H9 (cell line): ENCODE results near the gene CAMTA1. TPM values are rescaled to one million over a fixed set of nuclear protein-coding genes. Genes with fewer than 3 reads are reported as not detected.

Experiments used
- DNase-seq: peaks from one replicate; pipeline ENCODE4 v3.0.0-alpha.2; 2017
- H2AFZ ChIP-seq: one replicate; pipeline ENCODE4 v1.6.1; 2013; ENCODE audit warnings: mild to moderate bottlenecking, low read length, control low read depth, moderate library complexity
- H2AK5ac ChIP-seq: 2 replicates; pipeline ENCODE4 v1.6.1; 2013; ENCODE audit warnings: low read length, control low read depth, mixed read lengths; ENCODE audit not compliant: insufficient read length
- H2BK120ac ChIP-seq: one replicate; pipeline ENCODE4 v1.6.1; 2013; ENCODE audit warnings: low read depth, mild to moderate bottlenecking, low read length, control low read depth, inconsistent platforms; ENCODE audit not compliant: poor library complexity, severe bottlenecking
- H2BK12ac ChIP-seq: 2 replicates; pipeline ENCODE4 v1.6.1; 2013; ENCODE audit warnings: low read length, control low read depth, mixed read lengths, low read depth; ENCODE audit not compliant: insufficient read length
- H2BK15ac ChIP-seq: 2 replicates; pipeline ENCODE4 v1.6.1; 2013; ENCODE audit warnings: low read depth, low read length, control low read depth
- H2BK20ac ChIP-seq: one replicate; pipeline ENCODE4 v1.6.1; 2013; ENCODE audit warnings: low read depth, mild to moderate bottlenecking, low read length, control low read depth, inconsistent platforms; ENCODE audit not compliant: poor library complexity, severe bottlenecking
- H2BK5ac ChIP-seq: 2 replicates; pipeline ENCODE4 v1.6.1; 2013; ENCODE audit warnings: low read length, control low read depth, mixed read lengths; ENCODE audit not compliant: insufficient read length
- H3K14ac ChIP-seq: 2 replicates; pipeline ENCODE4 v1.6.1; 2013; ENCODE audit warnings: low read length, control low read depth; ENCODE audit not compliant: insufficient read depth
- H3K18ac ChIP-seq: 2 replicates; pipeline ENCODE4 v1.6.1; 2013; ENCODE audit warnings: low read depth, mild to moderate bottlenecking, mixed read lengths, low read length, control low read depth; ENCODE audit not compliant: insufficient read length
- H3K23ac ChIP-seq: 2 replicates; pipeline ENCODE4 v1.6.1; 2013; ENCODE audit warnings: low read length, control low read depth, mixed read lengths, low read depth; ENCODE audit not compliant: insufficient read length
- H3K23me2 ChIP-seq: 2 replicates; pipeline ENCODE4 v1.6.1; 2013; ENCODE audit warnings: low read depth, mild to moderate bottlenecking, mixed read lengths, low read length, control low read depth; ENCODE audit not compliant: insufficient read length, poor library complexity, severe bottlenecking
- H3K27ac ChIP-seq: 2 replicates; pipeline ENCODE4 v1.5.1; 2013; ENCODE audit warnings: low read length, control low read depth, mixed read lengths, low read depth; ENCODE audit not compliant: insufficient read length
- H3K27me3 ChIP-seq: 2 replicates; pipeline ENCODE4 v1.6.1; 2013; ENCODE audit warnings: low read length, control low read depth, inconsistent platforms; ENCODE audit not compliant: insufficient read depth
- H3K4ac ChIP-seq: 2 replicates; pipeline ENCODE4 v1.6.1; 2013; ENCODE audit warnings: low read depth, mild to moderate bottlenecking, control low read depth, inconsistent platforms, low read length, moderate library complexity
- H3K4me1 ChIP-seq: 2 replicates; pipeline ENCODE4 v1.6.1; 2013; ENCODE audit warnings: low read length, control low read depth, inconsistent platforms; ENCODE audit not compliant: insufficient read depth
- H3K4me2 ChIP-seq: 2 replicates; pipeline ENCODE4 v1.6.1; 2013; ENCODE audit warnings: low read length, control low read depth, mixed read lengths; ENCODE audit not compliant: insufficient read length, insufficient read depth
- H3K56ac ChIP-seq: 2 replicates; pipeline ENCODE4 v1.6.1; 2013; ENCODE audit warnings: low read depth, mild to moderate bottlenecking, mixed read lengths, low read length, control low read depth; ENCODE audit not compliant: insufficient read length
- H3K79me1 ChIP-seq: 2 replicates; pipeline ENCODE4 v1.6.1; 2013; ENCODE audit warnings: low read depth, mild to moderate bottlenecking, moderate library complexity, low read length, control low read depth, inconsistent platforms; ENCODE audit not compliant: insufficient read depth, poor library complexity, severe bottlenecking
- H3K79me2 ChIP-seq: 2 replicates; pipeline ENCODE4 v1.6.1; 2013; ENCODE audit warnings: low read length, control low read depth, inconsistent platforms; ENCODE audit not compliant: insufficient read depth
- H3K9ac ChIP-seq: 2 replicates; pipeline ENCODE4 v1.6.1; 2013; ENCODE audit warnings: low read length, control low read depth, mixed read lengths; ENCODE audit not compliant: insufficient read length; ENCODE audit errors: extremely low read depth
- H3K9me3 ChIP-seq: one replicate; pipeline ENCODE4 v1.6.1; 2013; ENCODE audit warnings: low read depth, low read length, inconsistent platforms; ENCODE audit not compliant: control insufficient read depth
- H3T11ph ChIP-seq: one replicate; pipeline ENCODE4 v1.6.1; 2013; ENCODE audit warnings: mild to moderate bottlenecking, low read length, control low read depth, inconsistent platforms
- H4K20me1 ChIP-seq: one replicate; pipeline ENCODE4 v1.6.1; 2013; ENCODE audit not compliant: control insufficient read depth, insufficient read length, insufficient read depth
- H4K5ac ChIP-seq: 2 replicates; pipeline ENCODE4 v1.6.1; 2013; ENCODE audit warnings: low read depth, mild to moderate bottlenecking, mixed read lengths, low read length, control low read depth; ENCODE audit not compliant: insufficient read length
- H4K8ac ChIP-seq: replicated peaks from 2 replicates; pipeline ENCODE4 v1.6.1; 2013; ENCODE audit warnings: low read length, control low read depth, mixed read lengths, low read depth; ENCODE audit not compliant: insufficient read length
- H4K91ac ChIP-seq: 2 replicates; pipeline ENCODE4 v1.6.1; 2013; ENCODE audit warnings: low read depth, mild to moderate bottlenecking, moderate library complexity, mixed read lengths, low read length, control low read depth; ENCODE audit not compliant: insufficient read length
- H3K27ac Mint-ChIP-seq, 3 experiments: 2 replicates in 2 of 3; 3 replicates in 1 of 3; pipeline ENCODE4 v1.8.0; 2020 to 2021; ENCODE audit warnings: mixed read lengths in 3 of 3, mild to moderate bottlenecking in 1 of 3, moderate library complexity in 1 of 3
- H3K27me3 Mint-ChIP-seq: 2 replicates; pipeline ENCODE4 v1.8.0; 2021; ENCODE audit warnings: low read depth, mild to moderate bottlenecking, moderate library complexity, mixed read lengths
- H3K36me3 Mint-ChIP-seq, 3 experiments: 2 replicates in 2 of 3; 3 replicates in 1 of 3; pipeline ENCODE4 v1.8.0; 2020 to 2021; ENCODE audit warnings: low read depth in 3 of 3, mixed read lengths in 3 of 3; ENCODE audit not compliant: insufficient read depth in 1 of 3
- H3K4me1 Mint-ChIP-seq, 2 experiments: 2 replicates each; pipeline ENCODE4 v1.8.0; 2020; ENCODE audit warnings: mixed read lengths in 2 of 2
- H3K4me3 Mint-ChIP-seq, 2 experiments: 2 replicates in 1 of 2; 3 replicates in 1 of 2; pipeline ENCODE4 v1.8.0; 2020 to 2021; ENCODE audit warnings: mild to moderate bottlenecking in 2 of 2, mixed read lengths in 2 of 2, moderate library complexity in 1 of 2
- H3K9me3 Mint-ChIP-seq, 2 experiments: 2 replicates in 1 of 2; 3 replicates in 1 of 2; pipeline ENCODE4 v1.8.0; 2020; ENCODE audit warnings: mild to moderate bottlenecking in 2 of 2, mixed read lengths in 2 of 2, moderate library complexity in 1 of 2
- CTCF ChIP-seq: fragments of 200-600 bp; sonication (generic); conservative IDR thresholded peaks from 3 replicates; pipeline ENCODE4 v1.8.0; 2021; ENCODE audit warnings: antibody characterized with exemption, mild to moderate bottlenecking
- WGBS: extraction: QIAGEN DNeasy Blood & Tissue Kit; methylation state at CpG from one replicate; pipeline ENCODE4 v1.1.7; 2013; ENCODE audit warnings: missing lambda C conversion rate, low lambda C conversion rate, mixed read lengths; ENCODE audit not compliant: insufficient read length; ENCODE audit errors: extremely low coverage; 5-methylcytosine and 5-hydroxymethylcytosine counted together
- total RNA-seq: library from RNA; stranded (reverse); gene quantifications from 2 replicates; pipeline ENCODE4 v1.2.1, GENCODE V29; 2021

Gene CAMTA1
- total RNA-seq, 1 experiment from 2014 or later: 115 TPM

DNA sequence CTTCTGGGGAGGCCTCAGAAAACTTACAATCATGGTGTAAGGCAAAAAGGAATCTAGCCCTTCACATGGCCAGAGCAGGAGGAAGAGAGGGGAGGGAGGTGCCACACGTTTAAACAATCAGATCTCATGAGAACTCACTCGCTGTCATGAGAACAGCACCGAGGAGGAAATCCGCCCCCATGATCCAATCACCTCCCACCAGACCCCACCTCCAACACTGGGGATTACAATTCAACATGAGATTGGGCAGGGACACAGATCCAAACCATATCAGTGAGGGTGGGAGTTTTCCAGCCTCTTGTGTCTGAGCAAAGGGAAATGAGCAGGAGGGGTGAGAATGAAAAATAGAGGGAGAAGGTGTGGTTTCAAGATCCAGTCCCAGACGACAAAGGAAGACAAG, 503.7 kb downstream of the CAMTA1 start:
- no peak overlapping the region for H2AFZ ChIP-seq
- H3K4me3 Mint-ChIP-seq: no peak overlapping the region
- no peak overlapping the region for H3K4ac ChIP-seq
- peaks cover 3% of the 10 kb centered on the region; the same call in 1 of the 2 replicates for H3K4me1 ChIP-seq
- no peak overlapping the region for H4K91ac ChIP-seq
- no peaks in the 10 kb centered on the region for H3K9me3 Mint-ChIP-seq
- H4K20me1 ChIP-seq: no peaks in the 10 kb centered on the region
- no peak for DNase-seq
- H3K56ac ChIP-seq: no peak overlapping the region
- no peak overlapping the region for H2AK5ac ChIP-seq
- no peak overlapping the region for H3K18ac ChIP-seq
- H3K79me1 ChIP-seq: no peaks in the 10 kb centered on the region
- TF ChIP-seq CTCF: no peak
- H3K27me3 Mint-ChIP-seq: peaks cover 9% of the 10 kb centered on the region; the same call in 1 of the 2 replicates
- H2BK5ac ChIP-seq: no peak overlapping the region
- no peak overlapping the region for H4K8ac ChIP-seq
- H3K9me3 ChIP-seq: no peaks in the 10 kb centered on the region
- no peaks in the 10 kb centered on the region; a peak in 1 of 7 replicates for H3K36me3 Mint-ChIP-seq
- H3K23ac ChIP-seq: no peak overlapping the region
- no peak overlapping the region for H2BK20ac ChIP-seq
- no peak overlapping the region for H3K4me2 ChIP-seq
- H3K4me1 Mint-ChIP-seq: peaks cover 12 to 36% of the 10 kb centered on the region in 2 experiments
- no peak overlapping the region for H3K27ac Mint-ChIP-seq
- H2BK15ac ChIP-seq: no peak overlapping the region
- H3K14ac ChIP-seq: no peak overlapping the region
- H4K5ac ChIP-seq: no peak overlapping the region
- H3T11ph ChIP-seq: no peak overlapping the region
- no peaks in the 10 kb centered on the region for H3K23me2 ChIP-seq
- H3K79me2 ChIP-seq: no peaks in the 10 kb centered on the region
- no peak overlapping the region for H3K27ac ChIP-seq
- H3K27me3 ChIP-seq: no peaks in the 10 kb centered on the region
- H2BK120ac ChIP-seq: no peak overlapping the region
- no peak overlapping the region for H2BK12ac ChIP-seq
- WGBS: no CpG with 5 or more reads among the region's 5 CpGs
- H3K9ac ChIP-seq: no peak overlapping the region
